HG03558 (cell line): ENCODE measurements around the gene TNFSF13B.
"Not testable (repeated sequence)": the region's sequence is repeated elsewhere in the genome, so short reads cannot be mapped to it uniquely, and the experiment has no call there.

ENCODE experiments used
- ATAC-seq: cut with Tn5 transposase; IDR thresholded peaks from one replicate; pipeline ENCODE4 v1.9.1; 2021; ENCODE audit warnings: moderate number of reproducible peaks; ENCODE audit not compliant: unreplicated experiment; ENCODE audit errors: extremely low read depth

TNFSF13B gene

DNA sequence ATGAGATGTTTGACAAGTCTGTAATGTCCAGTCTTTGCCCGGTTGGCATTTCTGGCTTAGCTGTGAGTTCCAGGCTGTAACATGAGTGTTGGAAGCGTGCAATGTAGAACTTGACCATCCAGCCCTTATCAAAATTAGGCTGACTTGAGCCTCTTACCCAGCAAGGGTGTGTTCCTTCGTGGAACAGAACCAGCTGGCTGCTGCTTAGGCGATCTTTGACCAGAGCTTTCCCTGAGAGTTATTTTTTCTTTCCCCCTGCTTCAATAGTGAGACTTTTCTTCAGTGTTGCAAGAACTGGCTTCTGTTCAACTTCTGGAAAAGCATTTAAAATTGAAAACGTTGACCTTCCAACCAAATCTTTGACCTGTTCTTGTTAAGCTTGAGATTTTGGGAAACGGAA, 6.5 kb downstream of the TNFSF13B start:
- ATAC-seq = no peak

DNA sequence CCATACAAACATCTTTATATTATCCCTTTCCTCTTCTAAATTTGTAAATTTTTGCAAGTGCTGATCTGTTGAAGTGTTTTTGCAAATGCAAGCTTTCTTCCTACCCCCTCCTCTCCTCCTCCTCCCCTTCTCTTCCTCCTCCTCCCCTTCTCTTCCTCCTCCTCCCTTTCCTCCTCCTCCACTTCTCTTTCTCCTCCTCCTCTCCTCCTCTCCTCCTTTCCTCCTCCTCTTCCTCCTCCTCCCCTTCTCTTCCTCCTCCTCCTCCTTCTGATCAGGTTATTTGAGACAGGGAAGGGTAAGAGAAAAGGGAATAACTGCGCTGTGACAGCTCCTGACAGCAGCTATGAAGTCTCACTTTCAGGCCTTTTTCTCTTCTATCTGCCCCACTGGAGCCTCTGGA, 8.9 kb downstream of the TNFSF13B start:
- ATAC-seq = no peak

DNA sequence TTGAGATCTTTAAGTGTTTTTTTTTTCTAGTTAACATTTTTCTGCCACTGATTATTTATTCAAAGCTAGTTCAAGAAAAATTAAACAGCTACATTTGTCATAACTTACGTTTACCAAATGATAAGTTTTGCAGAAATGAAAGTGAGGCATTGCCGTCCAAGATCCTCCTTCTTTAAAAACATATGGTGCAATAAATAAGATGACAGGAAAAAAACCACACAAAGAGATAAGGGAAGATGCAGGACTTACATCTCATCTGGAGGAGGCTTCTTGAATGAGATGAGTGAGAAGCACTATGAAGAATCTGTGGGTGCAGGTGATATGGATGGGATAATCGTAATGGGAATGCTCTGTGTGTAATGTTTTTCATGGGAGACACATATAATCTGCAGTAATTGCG, 12.4 kb downstream of the TNFSF13B start:
- ATAC-seq = no peak

DNA sequence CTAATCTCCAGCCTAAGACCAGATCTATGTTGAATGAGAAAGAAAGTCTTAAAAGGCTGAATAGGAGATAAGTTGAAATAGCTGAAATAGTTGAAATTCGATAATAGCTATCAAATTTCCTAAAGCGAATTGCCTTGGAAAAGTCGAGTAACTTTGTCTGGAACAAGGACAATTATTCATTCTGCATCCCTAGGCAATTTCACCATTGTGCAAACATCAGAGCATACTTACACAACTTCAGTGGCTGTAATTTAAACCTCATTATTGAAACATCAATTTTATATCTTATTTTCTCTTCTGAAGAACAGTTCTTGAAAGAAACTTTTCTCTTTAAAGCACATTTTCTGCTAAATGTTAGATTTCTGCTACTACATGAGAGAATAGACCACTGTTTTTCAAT, 13.6 kb downstream of the TNFSF13B start:
- no peak for ATAC-seq

DNA sequence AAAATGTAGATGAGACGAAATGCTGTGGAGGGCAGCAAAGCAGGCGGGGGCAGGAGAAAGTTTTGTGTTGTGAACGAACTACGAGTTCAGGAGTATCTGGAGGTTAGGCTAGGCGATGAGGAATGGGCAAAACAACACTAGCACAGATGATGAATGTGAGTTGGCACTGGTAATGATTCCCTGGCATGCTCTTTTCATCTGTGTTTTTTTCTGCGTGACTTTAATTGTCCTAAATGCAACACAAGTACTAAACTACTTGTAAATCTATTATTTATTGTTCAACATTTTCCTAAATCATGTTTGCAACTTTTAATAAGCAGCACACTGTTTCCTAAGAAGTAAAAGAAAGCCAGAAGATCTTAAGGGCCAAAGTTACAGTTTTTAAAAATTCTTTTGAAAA, 19.2 kb downstream of the TNFSF13B start:
- no peak for ATAC-seq

DNA sequence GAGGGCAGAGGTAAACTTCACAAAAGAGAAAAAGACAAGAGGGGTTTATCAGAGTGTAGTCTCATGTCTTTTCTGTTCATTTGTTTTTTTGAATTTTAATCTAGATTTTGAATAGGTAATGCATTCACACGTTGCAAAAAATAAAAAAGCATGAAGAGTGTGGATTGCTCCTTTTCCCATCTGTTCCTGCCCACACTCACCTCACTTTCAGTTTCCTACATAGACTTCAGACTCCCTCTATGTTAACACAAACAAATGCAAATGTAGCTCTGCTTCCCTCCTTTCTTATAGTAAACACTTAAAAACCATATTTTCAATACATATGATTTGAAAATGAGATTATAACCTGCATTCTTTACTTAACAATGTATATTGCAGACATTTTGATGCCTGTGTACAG, 20.3 kb downstream of the TNFSF13B start:
- ATAC-seq = no peak

DNA sequence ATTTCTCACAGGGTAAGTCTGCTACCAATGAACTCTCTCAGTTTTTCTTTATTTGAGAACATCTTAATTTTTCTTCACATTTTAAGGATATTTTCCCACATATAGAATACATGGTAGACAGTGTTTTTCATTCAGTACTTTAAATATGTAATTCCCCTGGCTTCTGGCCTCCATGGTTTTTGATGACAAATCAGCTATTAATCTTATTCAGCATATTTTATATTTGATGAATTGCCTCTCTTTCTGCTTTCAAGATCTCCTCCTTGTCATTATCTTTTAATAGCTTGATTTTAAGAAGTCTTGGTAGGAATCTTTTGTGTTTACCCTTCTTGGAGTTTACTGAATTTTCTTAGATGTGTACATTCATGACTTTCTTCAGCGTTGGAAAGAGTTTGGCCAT, 27.6 kb downstream of the TNFSF13B start:
- ATAC-seq = no peak

DNA sequence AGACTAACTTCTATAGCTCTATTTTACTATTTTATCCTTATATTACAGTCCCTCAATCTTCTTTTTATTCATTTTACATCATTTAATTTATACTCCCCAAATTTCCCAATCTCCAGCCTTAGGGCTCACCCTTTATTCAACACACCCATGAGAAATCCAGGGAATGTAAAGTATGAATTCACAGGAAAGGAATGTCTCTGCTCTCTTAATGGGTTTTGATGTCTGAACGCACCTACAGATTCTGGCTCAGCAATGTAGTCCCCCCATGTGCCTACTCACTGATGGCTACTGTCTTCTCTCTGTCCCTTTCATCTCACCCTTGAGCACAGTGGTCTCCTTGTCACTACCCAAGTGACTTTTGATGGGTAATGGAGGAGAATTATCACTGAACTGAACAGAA, 32.8 kb downstream of the TNFSF13B start:
- ATAC-seq = no peak

DNA sequence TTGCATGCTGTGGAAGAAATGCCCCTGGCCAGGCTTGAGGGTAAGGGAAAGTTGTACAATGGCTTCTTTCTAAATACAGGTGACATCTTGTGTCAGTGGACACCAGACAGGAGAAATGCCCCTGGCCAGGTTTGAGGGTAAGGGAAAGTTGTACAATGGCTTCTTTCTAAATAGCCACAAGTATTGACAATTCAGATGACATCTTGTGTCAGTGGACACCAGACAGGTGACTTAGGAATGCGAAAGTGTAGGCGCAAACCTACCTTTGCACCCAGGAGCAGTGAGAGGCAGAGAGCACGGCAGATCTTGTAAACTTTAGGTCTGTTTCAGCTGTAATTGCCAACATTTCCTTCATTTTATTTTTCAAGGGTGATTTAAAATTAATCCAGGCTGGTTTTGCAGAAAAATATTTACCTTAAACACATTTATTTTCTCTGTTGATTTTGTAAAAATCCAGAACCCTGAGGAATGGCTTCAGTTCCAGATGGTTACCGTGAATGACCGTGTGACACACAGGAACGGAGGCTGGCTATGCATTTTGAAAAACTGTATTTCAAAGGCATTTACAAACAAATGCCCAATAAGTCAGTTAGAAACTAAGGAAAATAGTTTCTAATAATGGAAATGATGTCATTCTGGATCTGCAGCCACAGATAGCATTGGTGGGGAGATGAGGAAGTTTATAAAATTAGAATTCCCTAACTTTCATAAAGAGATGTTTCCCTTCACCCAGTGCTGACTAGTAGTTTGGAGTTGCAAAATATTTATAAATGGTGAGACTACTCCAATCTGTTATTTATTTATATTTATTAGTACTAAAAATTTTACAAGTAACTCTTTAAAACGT, 34.9 kb downstream of the TNFSF13B start:
- no peak for ATAC-seq

DNA sequence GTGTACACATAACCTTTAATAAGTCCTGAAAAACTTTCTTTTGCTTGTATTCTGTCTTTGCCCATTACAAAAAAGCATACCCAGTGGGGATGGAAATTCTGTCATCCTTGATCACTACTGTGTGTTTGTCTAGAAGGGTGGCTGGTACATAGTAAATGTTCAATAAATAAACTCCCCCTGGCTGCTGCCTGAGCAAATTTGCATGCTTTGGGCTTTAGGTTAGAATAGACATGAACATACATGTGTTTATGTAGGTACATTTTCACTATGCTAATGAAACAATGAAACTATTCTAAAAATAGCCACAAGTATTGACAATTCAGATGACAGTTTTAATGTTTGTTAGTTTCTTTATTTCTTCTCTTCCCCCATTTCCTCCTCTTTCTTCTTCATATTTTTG, 36.1 kb downstream of the TNFSF13B start:
- no peak for ATAC-seq

DNA sequence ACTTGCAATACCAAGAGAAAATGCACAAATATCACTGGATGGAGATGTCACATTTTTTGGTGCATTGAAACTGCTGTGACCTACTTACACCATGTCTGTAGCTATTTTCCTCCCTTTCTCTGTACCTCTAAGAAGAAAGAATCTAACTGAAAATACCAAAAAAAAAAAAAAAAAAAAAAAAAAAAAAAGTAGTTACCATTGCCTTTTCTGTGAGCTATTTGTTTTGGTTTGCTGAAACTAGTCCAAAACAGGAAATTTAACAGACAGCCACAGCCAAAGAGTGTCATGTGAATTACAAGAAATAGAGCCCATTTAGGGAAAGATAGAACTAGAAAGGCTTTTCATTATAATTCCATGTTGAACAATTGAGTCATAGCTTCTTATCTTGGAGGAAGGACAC, 37.3 kb downstream of the TNFSF13B start:
- no peak for ATAC-seq

DNA sequence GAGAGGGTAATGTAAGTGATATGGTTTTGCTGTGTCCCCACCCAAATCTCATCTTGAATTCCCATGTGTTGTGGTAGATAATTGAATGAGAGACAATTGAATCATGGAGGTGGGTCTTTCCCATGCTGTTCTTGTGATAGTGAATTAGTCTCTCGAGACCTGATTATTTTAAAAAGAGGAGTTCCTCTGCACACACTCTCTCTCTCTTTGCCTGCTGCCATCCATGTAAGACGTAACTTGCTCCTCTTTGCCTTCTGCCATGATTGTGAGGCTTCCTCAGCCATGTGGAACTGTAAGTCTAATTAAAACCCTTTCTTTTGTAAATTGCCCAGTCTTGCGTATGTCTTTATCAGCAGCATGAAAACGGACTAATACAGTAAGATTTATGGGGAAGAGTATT, 42.1 kb downstream of the TNFSF13B start:
- ATAC-seq = not testable (repeated sequence)

DNA sequence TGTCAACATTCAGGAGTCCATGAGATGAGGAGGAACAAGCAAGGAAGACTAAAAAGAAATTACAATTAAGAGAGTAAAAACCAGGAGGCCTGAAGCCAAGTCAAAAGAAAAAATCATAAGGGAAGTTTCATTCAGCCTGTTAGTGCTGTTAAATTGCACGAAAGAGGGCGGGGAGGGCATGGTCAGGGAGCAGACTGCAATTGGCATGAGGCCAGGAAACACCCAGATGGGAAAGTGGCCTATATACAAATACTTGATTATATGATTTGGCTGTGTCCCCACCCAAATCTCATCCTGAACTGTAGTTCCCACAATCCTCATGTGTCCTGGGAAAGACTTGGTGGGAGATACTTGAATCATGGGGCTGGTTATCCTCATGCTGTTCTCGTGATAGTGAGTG, 43.9 kb downstream of the TNFSF13B start:
- ATAC-seq = no peak

DNA sequence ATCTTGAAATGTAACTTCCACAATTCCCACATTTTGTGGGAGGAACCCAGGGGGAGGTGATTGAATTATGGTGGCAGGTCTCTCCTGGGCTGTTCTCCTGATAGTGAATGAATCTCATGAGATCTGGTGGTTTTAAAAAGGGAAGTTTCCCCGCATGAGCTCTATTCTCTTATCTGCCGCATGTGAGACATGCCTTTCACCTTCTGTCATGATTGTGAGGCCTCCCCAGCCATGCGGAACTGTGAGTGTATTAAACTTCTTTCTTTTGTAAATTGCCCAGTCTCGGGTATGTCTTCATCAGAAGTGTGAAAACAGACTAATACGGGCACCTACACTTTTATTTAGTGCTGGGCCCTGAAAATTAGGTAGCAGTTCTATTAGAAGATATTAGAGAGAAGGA, 45.8 kb downstream of the TNFSF13B start:
- ATAC-seq = no peak

DNA sequence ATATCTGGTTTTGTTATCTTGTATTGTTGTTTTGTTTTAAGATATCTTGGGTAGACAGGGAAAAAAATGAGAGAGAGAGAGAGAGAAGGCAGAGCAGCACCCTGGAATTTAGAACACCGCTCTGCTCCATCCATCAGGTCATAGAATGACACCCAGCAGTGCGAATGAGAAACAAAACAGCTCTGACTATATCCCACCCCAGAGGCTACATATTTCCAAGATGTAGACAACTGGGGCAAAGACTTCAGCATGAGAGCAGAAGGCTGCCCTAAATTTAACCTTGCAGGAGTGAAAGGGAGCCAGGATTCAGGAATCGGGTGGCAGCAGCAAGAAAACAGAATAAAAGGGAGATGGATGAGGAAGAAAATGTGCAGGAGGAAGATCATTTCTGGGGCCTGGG, 46.5 kb downstream of the TNFSF13B start:
- no peak for ATAC-seq

DNA sequence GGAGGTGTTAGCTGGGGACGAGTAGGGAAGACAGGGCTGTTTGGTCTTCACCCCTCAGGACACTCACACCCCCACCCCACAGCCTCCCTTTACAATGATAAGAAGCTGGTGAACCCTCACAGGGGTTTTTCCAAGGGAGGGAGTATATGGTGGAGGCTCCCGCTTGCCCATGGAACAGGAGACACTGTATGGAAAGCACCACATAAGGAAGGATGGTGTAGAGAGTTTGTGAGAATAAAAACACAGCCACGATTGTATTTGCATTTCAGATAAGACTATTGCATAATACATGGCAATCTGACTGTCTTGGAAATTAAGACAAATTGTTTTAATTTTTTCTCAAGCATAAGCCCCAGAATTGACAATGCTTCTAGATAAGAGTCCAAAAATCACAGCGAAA, 46.9 kb downstream of the TNFSF13B start:
- ATAC-seq = no peak

DNA sequence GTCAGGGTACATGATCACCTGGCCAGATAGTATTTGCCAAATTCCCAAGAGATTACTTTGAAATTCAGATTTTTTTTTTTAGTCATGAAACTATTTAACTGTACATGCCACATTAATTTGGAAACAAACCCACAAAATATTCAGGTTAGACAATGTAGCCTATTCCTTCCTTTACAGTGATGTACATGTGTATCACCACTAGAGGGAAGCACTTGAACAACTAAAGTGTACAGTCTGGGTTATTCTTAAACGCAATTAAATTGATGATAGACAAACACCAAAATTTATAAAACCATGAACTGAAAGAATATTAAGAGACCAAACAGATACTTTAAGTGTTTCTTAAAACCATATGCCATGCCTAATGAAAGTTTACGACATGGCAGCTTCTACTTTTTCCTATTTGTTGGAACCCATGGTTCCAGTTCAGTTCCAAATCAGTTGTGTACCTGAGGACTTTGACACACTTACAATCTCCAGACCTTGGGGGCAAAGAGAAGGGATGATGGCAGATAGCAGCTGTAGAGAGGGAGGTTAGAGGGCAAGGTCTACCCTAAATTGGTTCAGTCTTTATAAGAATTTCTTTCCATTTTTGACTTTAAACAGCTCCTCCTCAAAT, 52.8 kb downstream of the TNFSF13B start:
- ATAC-seq = peak; percentile 81

DNA sequence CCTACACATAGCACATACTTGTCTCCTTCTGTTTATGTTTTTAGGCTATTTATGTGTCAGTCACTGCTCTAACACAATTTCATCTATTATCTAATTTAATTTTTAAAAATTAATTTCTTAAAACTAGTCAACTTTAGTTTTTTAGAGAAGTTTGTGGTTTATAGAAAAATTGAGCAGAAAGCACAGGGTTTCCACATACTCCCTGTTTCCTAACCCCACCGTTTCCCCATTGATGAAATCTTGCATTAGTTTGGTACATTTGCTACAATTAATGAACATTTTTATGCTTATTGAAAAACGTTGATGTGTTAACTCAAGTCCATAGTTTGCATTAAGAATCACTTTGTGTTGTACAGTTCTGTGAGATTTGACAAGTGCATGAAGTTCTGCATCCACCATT, 53.5 kb downstream of the TNFSF13B start:
- no peak for ATAC-seq

DNA sequence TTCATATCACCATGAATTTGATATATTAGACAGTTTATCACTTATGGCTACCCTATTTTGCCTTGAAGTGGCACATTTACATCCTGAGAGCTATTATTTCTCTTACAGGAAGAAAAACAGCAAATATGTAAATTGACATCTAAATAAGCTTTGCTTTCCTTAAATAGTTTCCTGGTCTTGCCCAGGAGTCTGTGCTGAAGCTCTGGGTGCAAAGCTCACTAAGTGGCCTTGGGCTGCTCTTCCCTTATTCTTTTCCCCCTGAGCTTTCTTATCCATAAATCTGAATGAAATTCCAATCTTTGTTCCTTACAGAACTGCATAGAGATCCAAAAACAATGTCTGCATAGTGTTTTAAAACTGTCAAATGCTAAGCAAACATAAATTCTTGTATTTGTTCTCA, 56.3 kb downstream of the TNFSF13B start:
- ATAC-seq = no peak

DNA sequence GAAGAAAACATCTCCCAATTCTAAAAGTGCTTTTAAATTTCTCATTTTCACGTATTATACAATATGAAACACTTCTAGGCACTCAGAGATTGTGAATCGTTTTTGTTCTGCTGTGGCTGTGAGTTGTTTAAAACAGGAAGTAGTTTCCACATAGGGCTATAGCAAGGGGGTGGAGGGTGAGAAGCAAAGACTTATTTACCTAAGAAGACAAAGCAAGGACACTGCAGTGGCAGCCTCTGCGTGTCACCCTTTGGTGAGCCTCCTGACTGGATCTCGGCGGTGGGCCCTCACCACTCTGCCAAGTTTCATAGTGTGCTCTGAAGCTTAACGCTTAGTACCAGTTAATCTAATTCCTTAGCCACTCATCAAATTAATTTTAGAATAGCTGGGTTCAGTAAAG, 56.8 kb downstream of the TNFSF13B start:
- ATAC-seq = peak; percentile 77

DNA sequence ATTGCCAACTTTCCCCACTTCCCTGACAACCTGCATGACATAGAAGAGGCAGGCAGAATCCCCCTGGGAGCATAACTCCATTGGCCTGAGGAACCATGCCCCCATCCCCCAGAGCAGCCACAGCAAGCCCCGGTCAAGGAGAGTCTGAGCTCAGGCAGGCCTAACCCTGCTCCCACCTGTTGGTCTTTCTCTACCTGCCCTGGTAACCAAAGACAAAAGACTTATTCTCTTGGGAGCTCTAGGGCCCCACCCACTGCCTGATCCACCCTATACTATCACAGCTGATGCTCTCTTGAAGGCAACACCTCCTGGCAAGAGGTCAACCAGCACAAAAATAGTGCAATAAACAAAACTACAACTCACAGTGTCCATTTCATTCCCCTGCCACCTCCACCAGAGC, 59.3 kb downstream of the TNFSF13B start:
- ATAC-seq = no peak

DNA sequence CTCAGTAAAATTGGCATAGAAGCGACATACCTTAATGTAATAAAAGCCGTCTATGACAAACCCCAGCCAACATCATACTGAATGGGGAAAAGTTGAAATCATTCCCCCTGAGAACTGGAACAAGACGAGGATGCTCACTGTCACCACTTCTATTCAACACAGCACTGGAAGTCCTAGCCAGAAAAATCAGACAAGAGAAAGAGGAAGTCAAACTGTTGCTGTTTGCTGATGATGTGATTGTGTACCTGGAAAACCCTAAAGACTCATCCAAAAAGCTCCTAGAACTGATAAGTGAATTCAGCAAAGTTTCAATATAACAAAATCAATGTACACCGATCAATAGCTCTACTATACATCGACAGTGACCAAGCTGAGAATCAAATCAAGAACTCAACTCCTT, 63.3 kb downstream of the TNFSF13B start:
- ATAC-seq = no peak
